Osteoblast (primary cell): ENCODE measurements around the gene MTCH1. TPM values are rescaled to one million over a fixed set of nuclear protein-coding genes. Genes with fewer than 3 reads are reported as not detected.

ENCODE experiments used
- DNase-seq: peaks from one replicate; pipeline ENCODE4 v3.0.0; 2011; ENCODE audit warnings: low spot score, mixed read lengths; ENCODE audit not compliant: insufficient read length; ENCODE audit errors: missing footprints
- H2AFZ ChIP-seq: 2 replicates; pipeline ENCODE4 v1.6.0; 2011; ENCODE audit warnings: mild to moderate bottlenecking, low read length
- H3K27ac ChIP-seq: 2 replicates; pipeline ENCODE4 v1.5.1; 2011; ENCODE audit warnings: mild to moderate bottlenecking, low read depth, low read length, moderate library complexity
- H3K27me3 ChIP-seq: 2 replicates; pipeline ENCODE4 v1.6.0; 2012; ENCODE audit warnings: mild to moderate bottlenecking, control low read depth, inconsistent platforms, low read length, moderate library complexity; ENCODE audit not compliant: insufficient read depth
- H3K36me3 ChIP-seq: 2 replicates; pipeline ENCODE4 v1.5.1; 2011; ENCODE audit warnings: mild to moderate bottlenecking, low read length, control low read depth, moderate library complexity; ENCODE audit not compliant: insufficient read depth
- H3K4me1 ChIP-seq: 2 replicates; pipeline ENCODE4 v1.5.1; 2011; ENCODE audit warnings: mild to moderate bottlenecking, low read length, control low read depth, moderate library complexity; ENCODE audit not compliant: insufficient read depth
- H3K4me2 ChIP-seq: 2 replicates; pipeline ENCODE4 v1.6.0; 2011; ENCODE audit warnings: mild to moderate bottlenecking, low read length; ENCODE audit not compliant: insufficient read depth
- H3K4me3 ChIP-seq: fragments of 200-600 bp; sonication (generic); 3 replicates; pipeline ENCODE4 v1.5.1; 2012; ENCODE audit warnings: mild to moderate bottlenecking, low read length, inconsistent platforms; ENCODE audit not compliant: insufficient read depth
- H3K79me2 ChIP-seq: 2 replicates; pipeline ENCODE4 v1.6.0; 2012; ENCODE audit warnings: mild to moderate bottlenecking, low read length, control low read depth, inconsistent platforms; ENCODE audit not compliant: insufficient read depth
- H3K9me3 ChIP-seq: 2 replicates; pipeline ENCODE4 v1.5.1; 2011; ENCODE audit warnings: low read depth, low read length, control low read depth
- H4K20me1 ChIP-seq: 2 replicates; pipeline ENCODE4 v1.6.0; 2012; ENCODE audit warnings: mild to moderate bottlenecking, low read length, control low read depth; ENCODE audit not compliant: insufficient read depth
- CTCF ChIP-seq: IDR thresholded peaks from 2 replicates; pipeline ENCODE4 v1.5.1; 2011; ENCODE audit warnings: mild to moderate bottlenecking, low read depth, low read length, moderate library complexity; ENCODE audit errors: extremely low read depth
- total RNA-seq: library from RNA; depleted of rRNA; stranded (reverse); fragments of >200 nt; gene quantifications from 2 replicates; pipeline ENCODE4 v1.2.3, GENCODE V29; 2012

The MTCH1 gene
- total RNA-seq, 1 donor, result 185 TPM

GRCh38 chr6:36967301-36967700 lies 18.7 kb downstream of the MTCH1 start:
- peaks cover 57% of the 10 kb centered on the region for H3K36me3 ChIP-seq
- H3K4me3 ChIP-seq, result no peak overlapping the region
- peak; percentile 62 for DNase-seq
- H3K27ac ChIP-seq, result no peak overlapping the region
- no peak overlapping the region for H3K4me2 ChIP-seq
- peaks cover 20% of the 10 kb centered on the region for H4K20me1 ChIP-seq
- TF ChIP-seq CTCF, result no peak
- H2AFZ ChIP-seq, result no peak overlapping the region
- H3K9me3 ChIP-seq, result no peaks in the 10 kb centered on the region
- H3K27me3 ChIP-seq, result no peaks in the 10 kb centered on the region
- H3K79me2 ChIP-seq, result no peaks in the 10 kb centered on the region
- H3K4me1 ChIP-seq, result no peaks in the 10 kb centered on the region

GRCh38 chr6:36964908-36965307 lies 21.1 kb downstream of the MTCH1 start:
- Histone ChIP-seq H3K79me2 (no peaks in the 10 kb centered on the region), H3K4me2 (no peak overlapping the region), H4K20me1 (peaks cover 7% of the 10 kb centered on the region), H3K9me3 (no peaks in the 10 kb centered on the region), H2AFZ (no peak overlapping the region), H3K36me3 (peaks cover 35% of the 10 kb centered on the region), H3K4me1 (peaks cover 10% of the 10 kb centered on the region), H3K27ac (no peak overlapping the region), H3K4me3 (no peak overlapping the region), H3K27me3 (no peaks in the 10 kb centered on the region)
- DNase-seq, result no peak
- no peak for TF ChIP-seq CTCF

GRCh38 chr6:36964349-36964748 lies 21.6 kb downstream of the MTCH1 start:
- no peak overlapping the region for H3K4me2 ChIP-seq
- peaks cover 5% of the 10 kb centered on the region for H4K20me1 ChIP-seq
- peaks cover 29% of the 10 kb centered on the region for H3K36me3 ChIP-seq
- H3K27ac ChIP-seq, result no peak overlapping the region
- no peaks in the 10 kb centered on the region for H3K27me3 ChIP-seq
- H3K79me2 ChIP-seq, result no peaks in the 10 kb centered on the region
- H3K9me3 ChIP-seq, result no peaks in the 10 kb centered on the region
- peak; percentile 79 for DNase-seq
- H3K4me3 ChIP-seq, result no peak overlapping the region
- H3K4me1 ChIP-seq, result peaks cover 10% of the 10 kb centered on the region
- no peak overlapping the region for H2AFZ ChIP-seq
- TF ChIP-seq CTCF, result no peak

- H3K4me1 ChIP-seq, result peaks cover 10% of the 10 kb centered on the region
- peak; percentile 81 for DNase-seq
- no peaks in the 10 kb centered on the region for H3K27me3 ChIP-seq
- peaks cover 22% of the 10 kb centered on the region for H3K36me3 ChIP-seq
- H4K20me1 ChIP-seq, result no peaks in the 10 kb centered on the region
- H3K9me3 ChIP-seq, result no peaks in the 10 kb centered on the region
- no peak overlapping the region for H2AFZ ChIP-seq
- H3K79me2 ChIP-seq, result no peaks in the 10 kb centered on the region
- no peak for TF ChIP-seq CTCF
- H3K4me2 ChIP-seq, result no peak overlapping the region
- no peak overlapping the region for H3K27ac ChIP-seq
- H3K4me3 ChIP-seq, result no peak overlapping the region
Observed at GRCh38 chr6:36963451-36964290, 22.3 kb downstream of the MTCH1 start.
